GM12891 (cell line): ENCODE measurements around the gene TAF7L.

ENCODE experiments used
- DNase-seq: peaks from one replicate; pipeline ENCODE4 v3.0.0; 2011; ENCODE audit warnings: low spot score; ENCODE audit not compliant: insufficient read length
- FAIRE-seq: peaks from 2 replicates; lab custom pipeline; 2011; peaks lifted over from hg19 to GRCh38; lab: Jason Lieb, UNC
- PAX5 ChIP-seq: IDR thresholded peaks from 2 replicates; pipeline ENCODE4 v1.6.1; 2011; ENCODE audit warnings: low read length, moderate library complexity, mild to moderate bottlenecking; ENCODE audit not compliant: insufficient read depth, severe bottlenecking
- POLR2A ChIP-seq: IDR thresholded peaks from 2 replicates; pipeline ENCODE4 v1.6.1; 2011; ENCODE audit warnings: low read depth, low read length, control low read depth
- POLR2AphosphoS5 ChIP-seq: IDR thresholded peaks from 2 replicates; pipeline ENCODE4 v1.6.1; 2011; ENCODE audit warnings: low read depth, low read length, control low read depth
- POU2F2 ChIP-seq: IDR thresholded peaks from 2 replicates; pipeline ENCODE4 v1.6.1; 2011; ENCODE audit warnings: low read depth, mild to moderate bottlenecking, control low read depth, low read length, moderate library complexity
- SPI1 ChIP-seq: IDR thresholded peaks from 2 replicates; pipeline ENCODE4 v1.6.1; 2011; ENCODE audit warnings: low read depth, low read length, control low read depth
- TAF1 ChIP-seq: IDR thresholded peaks from 2 replicates; pipeline ENCODE4 v1.6.1; 2011; ENCODE audit warnings: low read depth, low read length, control low read depth

TAF7L gene

GRCh38 chrX:101230636-101231035, 60.5 kb downstream of the TAF7L start:
- no peak for DNase-seq
- no peak for TF ChIP-seq TAF1
- TF ChIP-seq PAX5, result no peak
- TF ChIP-seq SPI1, result no peak
- TF ChIP-seq POLR2A, result no peak
- no peak for TF ChIP-seq POLR2AphosphoS5
- no peak for TF ChIP-seq POU2F2
- FAIRE-seq, result no peak

- FAIRE-seq (no peak), DNase-seq (no peak)
- no peak for TF ChIP-seq SPI1
- no peak for TF ChIP-seq TAF1
- no peak for TF ChIP-seq POLR2A
- TF ChIP-seq POU2F2, result no peak
- TF ChIP-seq POLR2AphosphoS5, result no peak
- TF ChIP-seq PAX5, result no peak
Measured at GRCh38 chrX:101229170-101229569, 62.0 kb downstream of the TAF7L start.

- no peak for FAIRE-seq
- no peak for DNase-seq
- TF ChIP-seq SPI1, result no peak
- TF ChIP-seq POLR2A, result no peak
- no peak for TF ChIP-seq POU2F2
Measured at GRCh38 chrX:101223226-101223625, 67.9 kb downstream of the TAF7L start.

- TF ChIP-seq PAX5, result no peak
- TF ChIP-seq TAF1, result no peak
- TF ChIP-seq SPI1, result no peak
- TF ChIP-seq POLR2A, result no peak
- no peak for TF ChIP-seq POU2F2
- TF ChIP-seq POLR2AphosphoS5, result no peak
- FAIRE-seq, result no peak
- no peak for DNase-seq
Measured at GRCh38 chrX:101220662-101221260, 70.4 kb downstream of the TAF7L start.

- no peak for DNase-seq
- TF ChIP-seq SPI1 (no peak), POU2F2 (no peak), POLR2AphosphoS5 (no peak), POLR2A (no peak), PAX5 (no peak), TAF1 (no peak)
- FAIRE-seq, result peak; percentile 56
Measured at GRCh38 chrX:101219864-101220346, 71.2 kb downstream of the TAF7L start.

GRCh38 chrX:101219116-101219863, 71.8 kb downstream of the TAF7L start, which contains the start of gene DRP2:
Gene DRP2 (plus strand): TSS chrX:101219786. CDS start chrX:101231648, 11,862 bp downstream.
- no peak for FAIRE-seq
- TF ChIP-seq POLR2A (no peak), PAX5 (no peak), POLR2AphosphoS5 (no peak), TAF1 (no peak), POU2F2 (no peak), SPI1 (no peak)
- no peak for DNase-seq
